GM19328 (cell line): ENCODE results near the gene C1orf210.

ENCODE experiments used
- ATAC-seq: cut with Tn5 transposase; IDR thresholded peaks from one replicate; pipeline ENCODE4 v1.9.1; 2021; ENCODE audit warnings: mild to moderate bottlenecking, moderate library complexity; ENCODE audit not compliant: unreplicated experiment

Gene C1orf210

DNA sequence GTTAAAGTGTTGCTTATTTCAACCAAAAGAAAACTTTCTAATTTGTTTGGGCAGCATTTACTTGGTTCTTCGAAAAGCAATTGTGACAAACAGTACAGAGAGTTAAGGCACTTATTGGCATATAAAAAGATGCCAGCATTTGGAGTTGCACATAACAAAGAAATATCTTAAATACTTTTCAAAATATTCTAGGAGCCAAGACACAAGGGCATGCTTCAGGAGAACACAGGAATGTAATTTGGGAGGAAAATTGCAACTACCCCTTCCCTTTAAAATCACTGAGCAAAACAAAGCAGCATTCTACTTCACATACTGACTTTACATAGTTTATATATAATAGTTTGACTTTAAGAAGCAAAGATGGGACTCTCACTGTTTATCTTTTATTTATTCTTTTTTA, 10.8 kb upstream of the C1orf210 start:
- no peak for ATAC-seq

DNA sequence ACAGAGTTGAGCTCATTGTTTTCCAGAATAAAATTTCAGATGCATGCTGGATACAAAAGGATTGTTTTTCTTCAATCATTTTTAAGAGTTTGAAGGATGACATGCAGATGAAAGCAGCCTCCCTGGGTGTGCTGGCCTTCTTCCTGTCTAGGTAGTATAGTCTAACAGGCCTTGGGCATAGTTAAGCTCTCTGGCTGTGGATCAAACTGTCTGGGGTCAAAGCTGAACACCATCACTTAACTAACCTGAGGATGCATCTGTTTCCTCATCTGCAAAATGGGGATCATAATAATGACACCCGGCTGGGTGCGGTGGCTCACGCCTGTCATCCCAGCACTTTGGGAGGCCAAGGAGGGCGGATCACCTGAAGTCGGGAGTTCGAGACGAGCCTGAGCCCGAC, 9.4 kb upstream of the C1orf210 start:
- ATAC-seq: no peak

DNA sequence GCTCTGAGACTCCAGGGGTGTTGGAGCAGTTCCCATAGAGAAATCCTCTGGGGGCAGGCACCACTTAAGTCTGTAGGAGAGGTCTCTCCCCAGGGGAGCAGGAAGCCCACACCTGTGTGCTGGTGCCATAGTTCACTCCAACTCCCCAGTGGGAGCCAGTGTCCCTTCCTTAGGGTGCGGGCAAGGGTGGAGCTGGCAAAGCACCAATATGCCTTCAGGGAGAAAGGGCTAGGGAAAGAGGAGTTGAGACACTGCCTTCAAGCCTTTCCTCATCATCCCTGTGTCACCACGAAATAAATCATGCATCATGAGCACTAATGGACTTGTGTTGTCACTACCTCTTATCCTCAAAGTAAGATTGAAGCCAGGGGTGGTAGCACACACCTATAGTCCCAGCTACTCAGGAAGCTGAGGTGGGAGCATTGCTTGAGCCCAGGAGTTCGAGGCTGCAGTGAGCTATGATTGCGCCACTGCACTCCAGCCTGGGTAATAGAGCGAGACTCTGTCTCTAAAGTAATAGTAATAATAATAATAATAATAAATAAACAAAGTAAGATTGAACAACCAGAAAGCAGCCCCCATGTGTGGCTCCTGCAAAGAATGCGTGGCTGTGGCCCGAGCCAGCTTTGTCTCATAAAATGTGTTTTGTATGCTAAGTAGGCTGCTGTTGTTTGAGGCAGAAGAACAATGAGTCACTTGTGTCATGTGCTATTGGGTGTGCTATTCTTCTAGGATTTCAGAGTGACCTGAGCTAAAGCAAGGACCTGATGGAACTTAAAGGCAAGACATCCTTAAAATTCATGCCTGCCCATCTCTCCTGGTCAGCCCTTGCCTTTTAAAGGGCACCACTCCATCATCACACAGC, 8.7 kb upstream of the C1orf210 start:
- no peak for ATAC-seq

DNA sequence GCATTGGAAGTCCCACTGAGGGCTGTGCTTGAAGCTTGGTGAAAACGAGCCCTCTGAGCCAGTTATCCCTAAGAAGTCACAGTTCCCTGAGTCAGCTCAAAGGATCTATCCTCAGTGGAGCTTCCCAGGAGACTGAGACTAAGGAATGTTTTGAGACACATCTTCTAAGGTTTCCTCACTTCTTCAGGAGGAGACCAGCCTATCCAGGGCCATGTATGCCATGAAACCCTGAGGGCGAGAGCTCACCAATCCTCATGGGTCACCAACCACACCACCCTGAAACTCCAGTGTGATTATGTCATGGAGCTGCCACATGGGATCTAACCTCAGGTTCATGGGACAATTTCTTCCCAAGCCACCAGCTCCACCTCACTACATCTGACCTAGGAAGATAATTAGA, 7.8 kb upstream of the C1orf210 start:
- no peak for ATAC-seq

DNA sequence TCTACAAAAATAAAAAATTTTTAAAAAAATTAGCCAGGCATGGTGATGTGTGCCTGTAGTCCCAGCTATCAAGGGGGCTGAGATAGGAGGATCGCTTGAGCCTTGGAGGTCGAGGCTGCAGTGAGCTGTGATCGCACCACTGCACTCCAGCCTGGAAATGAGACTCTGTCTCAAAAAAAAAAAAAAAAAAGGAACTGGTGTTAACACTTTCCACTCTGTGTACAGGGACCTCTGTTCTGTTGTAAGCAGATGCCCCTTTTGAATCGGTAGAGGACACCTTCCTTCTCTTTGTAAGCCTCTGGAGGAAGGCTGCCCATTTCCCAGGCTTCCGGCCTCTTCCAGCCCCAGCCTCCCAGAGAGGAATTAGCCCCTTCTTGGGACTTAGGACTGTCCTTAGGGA, 7.3 kb upstream of the C1orf210 start:
- no peak for ATAC-seq

DNA sequence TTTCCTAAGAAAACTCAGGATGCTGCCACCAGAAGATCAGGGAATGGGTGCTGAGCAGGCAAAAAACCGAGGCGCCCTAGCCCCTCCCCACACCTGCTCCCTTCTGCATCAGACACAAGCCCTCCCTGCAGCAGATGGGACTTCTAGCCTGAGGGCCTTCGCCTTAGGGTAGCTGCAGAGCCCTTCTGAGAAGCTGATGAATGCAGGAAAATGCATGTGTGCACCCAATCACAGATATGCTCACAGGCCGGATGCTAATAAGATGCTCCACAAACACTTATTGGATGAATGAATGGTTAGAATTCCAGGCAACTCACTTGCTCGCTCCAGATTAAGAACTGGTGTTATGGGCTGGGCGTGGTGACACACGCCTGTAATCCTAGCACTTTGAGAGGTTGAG, 6.8 kb upstream of the C1orf210 start:
- ATAC-seq: no peak

DNA sequence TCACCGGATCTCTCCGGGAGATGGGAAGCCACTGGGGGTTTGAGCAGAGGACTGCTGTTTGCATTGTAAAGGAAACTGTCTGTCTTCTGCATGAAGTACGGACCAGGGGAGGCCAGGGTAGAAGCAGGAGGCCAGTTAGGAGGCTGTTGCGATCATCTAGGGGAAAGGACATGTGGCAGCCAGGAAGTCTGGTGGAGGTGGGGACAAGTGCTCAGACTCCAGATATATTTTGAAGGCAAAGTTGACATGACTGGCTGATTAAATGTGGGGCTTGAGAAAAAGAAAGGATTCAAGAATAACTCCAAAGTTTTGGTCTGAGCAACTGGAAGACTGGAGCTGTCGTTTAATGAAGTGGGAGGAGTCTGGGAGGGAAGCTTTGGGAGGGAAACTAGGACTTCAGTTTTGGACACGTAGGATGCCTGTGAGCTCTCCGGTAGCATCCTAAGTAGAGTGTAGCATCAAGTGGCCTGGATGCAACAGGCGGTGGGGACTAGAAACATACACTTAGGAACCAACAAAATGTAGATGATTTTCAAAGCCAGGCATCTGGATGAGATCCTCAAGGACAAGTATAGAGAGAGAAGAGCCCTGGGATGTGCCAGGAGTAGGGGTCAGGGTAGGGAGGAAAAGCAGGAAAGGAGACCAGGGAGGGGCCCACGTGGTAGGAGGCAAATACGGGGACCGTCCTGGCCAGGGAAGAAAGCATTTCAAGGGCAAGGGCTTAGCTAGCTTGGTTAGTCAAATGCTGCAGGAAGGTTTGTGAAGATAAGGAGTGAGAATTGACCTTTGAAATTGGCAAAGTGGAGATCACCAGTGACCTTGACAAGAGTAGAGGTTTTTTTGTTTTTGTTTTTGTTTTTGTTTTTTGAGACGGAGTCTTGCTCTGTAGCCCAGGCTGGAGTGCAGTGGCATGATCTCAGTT, 3.7 kb upstream of the C1orf210 start:
- ATAC-seq: no peak

DNA sequence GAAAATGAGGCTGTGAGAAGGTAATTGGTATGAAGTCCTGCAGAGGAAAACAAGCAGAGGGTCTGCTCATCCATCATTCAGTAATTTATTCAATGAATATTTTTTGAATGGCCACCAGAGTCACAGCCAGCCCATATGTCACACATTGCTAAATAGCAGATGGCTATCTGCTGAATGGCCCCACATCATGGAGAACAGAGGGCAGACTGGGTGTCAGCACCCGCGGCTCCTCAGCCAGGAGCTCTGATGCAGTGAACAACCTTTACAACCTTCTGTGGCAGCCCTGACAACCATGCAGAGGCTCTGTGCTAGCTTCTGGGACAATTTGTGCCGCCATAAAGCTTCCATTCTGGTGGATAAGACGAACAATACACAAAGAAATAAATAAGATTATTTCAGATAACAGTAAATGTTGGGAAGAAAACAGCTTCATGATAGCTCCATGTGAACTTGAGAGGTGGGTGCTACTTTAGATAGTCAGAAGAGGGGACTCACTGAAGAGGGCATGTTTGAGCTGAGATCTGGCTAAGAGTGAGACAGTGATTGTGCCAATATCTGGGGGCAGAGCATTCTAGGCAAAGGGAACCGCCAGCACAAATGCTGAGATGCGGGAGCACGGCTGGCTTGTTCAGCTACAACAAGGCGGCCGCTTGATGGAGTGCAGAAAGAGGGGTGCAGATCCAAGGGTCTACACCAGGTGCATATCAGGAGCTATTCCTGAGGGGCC, 2.8 kb upstream of the C1orf210 start:
- no peak for ATAC-seq

DNA sequence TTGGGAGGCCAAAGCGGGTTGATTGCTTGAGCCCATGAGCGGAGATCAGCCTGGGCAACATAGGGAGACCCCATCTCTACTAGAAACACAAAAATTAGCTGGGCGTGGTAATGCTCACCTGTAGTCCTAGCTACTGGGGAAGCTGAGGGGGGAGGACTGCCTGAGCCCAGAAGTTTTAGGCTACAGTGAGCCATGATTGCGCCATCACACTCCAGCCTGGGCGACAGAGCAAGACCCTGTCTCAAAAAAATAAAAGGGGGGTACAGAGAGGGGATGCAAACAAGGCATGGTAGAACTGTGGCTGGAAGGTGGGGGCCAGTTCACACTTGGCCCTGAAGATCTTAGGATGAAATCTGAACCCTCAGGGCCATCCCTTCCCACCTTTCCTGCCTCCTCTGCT, 1.2 kb upstream of the C1orf210 start:
- ATAC-seq: no peak

DNA sequence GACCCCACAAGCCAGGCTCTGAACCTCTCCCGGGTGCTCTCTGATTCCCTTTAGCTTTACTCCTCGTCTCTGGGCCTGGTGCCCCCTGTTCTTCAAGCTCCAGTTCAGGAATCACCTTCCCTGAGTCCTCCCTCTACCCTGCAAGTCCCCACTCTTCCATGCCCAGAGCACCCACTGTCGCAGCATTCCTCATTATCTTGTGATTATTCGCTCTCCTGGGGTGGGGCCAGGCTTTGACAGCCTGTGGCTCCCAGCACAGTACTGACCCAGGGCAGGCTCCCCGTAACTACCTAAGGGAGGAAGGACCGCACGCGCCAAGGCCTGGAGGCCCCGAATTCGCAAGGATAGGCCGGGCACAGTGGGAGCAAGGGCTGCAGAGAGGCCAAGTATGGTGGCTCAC, 734 bp upstream of the C1orf210 start:
- ATAC-seq: no peak

DNA sequence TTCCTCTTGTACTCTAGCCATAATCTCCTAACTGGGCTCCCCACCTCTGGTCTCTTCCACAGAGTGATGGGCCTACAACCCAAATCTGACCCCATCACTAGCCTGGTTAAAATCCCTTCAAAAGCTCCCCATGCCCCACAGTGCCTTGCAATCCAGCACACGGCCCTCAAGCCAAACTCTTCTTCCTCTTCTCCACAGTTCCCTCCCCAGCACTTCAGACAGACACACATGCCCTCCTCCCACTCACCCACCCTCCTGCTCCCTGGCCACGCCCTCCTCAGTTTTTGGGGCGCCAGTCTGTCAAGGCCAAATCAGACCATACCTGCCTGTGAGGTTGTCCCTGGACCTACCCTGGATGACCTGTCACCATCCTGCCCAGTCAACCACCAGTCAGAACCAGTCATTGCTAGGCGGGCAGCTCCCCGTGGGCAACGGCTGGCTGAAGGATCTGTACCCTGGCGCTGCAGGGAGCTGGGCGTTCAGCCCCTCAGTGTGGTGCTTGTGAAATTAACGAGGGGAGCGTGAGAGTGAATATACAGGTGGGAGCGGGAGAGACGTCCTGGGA, 753 bp downstream of the C1orf210 start:
- no peak for ATAC-seq

DNA sequence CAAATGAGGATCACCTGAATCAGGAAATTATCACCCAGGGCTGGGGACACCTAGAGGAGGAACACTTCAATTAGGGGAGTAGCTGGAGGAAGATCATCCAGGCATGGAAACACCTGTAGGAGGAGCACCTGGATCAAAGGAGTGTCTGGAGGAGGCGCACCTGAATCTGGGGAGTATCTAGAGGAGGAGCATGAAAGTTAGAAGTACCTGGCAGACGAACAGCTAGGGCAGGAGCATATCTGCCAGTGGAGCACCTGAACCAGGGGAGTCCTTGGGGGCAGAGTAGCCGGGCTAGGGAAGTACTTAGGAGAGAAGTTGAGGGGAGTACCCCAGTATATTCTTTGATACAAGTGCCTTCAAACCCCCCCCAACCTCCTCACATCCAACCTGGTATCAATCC, 1.3 kb downstream of the C1orf210 start:
- no peak for ATAC-seq

DNA sequence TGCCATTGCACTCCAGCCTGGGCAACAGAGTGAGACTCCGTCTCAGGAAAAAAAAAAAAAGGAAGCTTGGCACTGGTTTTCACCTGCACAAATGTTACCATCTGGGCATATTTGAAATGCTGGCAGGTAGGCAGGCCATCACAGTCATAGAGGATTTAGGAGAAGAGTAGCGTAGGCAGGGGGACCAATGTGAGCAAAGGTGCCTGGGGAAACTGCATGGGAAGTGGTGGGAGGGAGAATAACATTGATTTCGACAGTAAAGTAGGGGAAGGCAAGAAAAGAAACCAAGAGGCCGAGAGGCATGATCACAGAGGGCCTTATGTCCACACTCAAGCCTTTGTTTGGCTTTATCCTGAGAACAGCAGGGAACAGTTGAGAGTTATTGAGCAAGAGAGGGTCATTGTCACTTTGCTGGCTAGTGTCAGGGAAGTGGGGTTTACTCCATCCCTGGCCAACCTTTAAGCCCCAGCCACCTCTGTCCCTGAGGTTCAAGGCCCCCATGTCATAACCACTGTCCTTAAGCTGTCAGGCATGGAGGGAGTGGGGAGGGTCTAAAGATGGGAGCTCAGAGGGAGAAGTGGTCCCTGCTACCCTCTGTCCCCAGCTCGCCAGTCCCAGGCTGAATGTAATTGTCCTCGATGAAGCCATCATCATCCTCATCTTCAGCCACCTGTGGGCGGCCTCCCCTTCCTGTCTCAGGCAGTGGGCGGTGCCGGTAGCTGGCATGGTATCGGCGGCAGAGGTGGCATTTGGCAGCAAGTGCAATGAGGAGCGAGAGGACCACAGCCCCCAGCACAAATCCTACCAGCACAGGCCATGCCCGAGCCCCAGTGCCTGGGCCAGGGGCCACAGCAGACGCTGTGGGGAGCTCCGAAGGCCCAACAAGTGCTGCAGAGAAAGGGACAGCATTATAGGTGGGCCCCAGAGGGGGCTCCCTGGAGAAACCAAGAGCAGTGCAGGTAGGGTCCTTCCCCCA, 2.9 kb downstream of the C1orf210 start:
- ATAC-seq: no peak

DNA sequence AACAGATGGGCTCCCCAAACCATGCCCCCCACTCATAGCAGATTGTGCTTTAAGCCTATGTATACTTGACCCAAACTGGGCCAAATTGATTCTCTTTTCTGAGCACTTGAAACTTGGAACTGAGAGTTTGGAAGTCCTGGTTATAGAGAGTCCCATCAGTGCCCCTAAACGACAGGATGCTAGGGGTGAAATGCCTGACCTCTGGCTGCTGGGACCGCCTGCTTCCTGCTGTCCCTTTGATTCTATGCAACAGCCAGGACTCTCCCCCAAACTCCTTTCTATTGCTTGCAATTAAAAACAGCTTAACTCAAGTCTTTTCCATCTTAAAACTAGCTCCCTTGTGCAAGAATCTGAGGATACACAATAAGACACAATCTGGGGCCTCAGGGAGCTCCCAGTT, 4.7 kb downstream of the C1orf210 start:
- no peak for ATAC-seq

DNA sequence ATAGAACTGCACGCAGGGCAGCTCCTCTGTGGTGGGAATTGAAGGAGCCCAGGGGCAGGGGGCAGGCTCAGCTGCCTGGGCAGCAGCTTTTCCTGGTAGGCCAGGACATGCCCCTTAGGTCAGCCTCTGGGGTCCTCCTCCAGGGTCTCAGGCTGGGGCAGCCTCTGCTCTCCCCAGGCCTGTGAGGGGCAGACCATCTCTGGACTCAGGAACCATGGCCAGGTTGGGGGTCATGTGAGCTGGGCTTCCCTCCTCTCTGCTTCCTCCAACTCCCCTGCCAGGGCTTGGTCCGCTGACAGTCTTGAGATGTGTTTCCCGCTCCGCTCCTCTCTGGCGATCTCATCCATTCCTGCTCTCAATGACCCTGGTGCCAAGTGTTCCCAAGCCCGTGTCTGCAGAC, 5.7 kb downstream of the C1orf210 start:
- no peak for ATAC-seq

DNA sequence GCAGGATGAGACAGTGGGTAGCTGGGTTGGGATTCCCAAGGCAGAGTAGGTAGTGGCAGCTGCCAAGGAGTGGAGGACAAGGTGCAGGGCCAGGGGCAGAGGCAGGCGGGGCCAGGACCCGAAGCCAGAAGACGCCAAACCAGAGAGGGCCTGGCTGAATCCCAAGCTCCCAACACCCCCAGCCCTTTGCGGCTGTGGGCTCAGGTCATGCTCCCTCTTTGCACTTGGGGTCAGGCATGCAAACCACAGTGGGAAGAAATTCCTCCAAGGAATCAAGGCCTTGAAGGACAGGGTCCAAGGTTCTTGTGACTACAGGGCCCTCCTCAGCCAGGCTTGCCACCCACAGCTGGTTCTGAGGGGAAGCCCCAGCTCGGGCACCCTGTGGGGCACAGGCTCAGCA, 6.2 kb downstream of the C1orf210 start:
- ATAC-seq: no peak

DNA sequence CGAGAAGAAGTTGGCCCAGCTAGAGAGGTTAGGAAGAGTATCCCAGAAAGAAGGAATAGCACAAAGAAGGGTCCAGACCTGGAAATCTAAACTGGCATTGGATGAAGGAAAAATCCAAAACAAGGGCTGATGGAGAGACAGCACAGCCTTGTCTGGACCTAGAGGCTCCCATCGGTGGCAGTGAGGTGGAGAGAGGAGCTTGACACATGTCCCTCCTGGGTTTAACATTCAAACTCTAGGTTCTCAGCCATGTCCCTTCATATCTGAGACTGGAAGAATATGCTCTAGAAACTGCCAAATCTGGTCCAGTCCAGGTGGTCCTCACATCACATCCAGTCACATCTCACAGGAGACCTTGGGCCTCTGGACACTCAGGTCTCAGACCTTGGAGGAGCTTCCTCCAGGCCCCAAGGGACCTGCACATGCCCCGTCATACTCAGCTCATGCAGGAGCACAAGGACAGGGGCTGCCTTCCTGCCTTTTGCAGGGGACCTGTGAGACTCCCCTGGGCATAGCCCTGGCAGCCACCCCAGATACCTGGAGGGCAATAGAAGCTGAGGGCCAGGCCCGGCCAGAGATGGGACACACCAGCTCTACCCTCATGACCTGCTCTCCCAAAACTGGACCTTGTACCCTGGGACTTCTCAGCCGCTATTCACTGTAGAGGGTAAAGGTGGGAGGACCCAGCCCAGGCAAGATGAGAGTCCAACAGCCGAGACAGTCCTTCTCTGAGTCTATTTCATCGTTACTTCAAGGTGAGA, 8.1 kb downstream of the C1orf210 start:
- ATAC-seq: no peak

DNA sequence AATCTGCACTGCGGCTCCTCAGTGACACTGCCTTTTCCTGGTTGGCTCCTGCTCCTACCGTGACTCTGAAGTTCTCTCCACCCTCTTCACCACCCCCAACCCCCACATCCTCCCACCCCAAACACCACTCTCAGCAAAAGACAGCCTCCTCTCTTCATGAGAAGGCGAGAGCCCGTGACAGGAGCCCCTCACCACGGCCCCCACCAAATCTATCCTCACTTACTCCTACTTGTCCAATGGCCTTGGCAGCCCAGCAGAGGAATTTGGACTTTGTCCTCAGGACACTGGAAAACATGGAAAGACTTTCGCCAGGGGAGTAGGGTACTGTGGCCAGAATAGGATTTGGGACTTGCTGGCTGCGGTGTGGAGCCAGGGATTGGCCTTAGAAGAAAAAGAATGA, 8.7 kb downstream of the C1orf210 start:
- ATAC-seq: no peak
